OCI-LY1 (cell line): ENCODE data around the gene MCUR1.
"Not testable (repeated sequence)": the region's sequence is repeated elsewhere in the genome, so short reads cannot be mapped to it uniquely, and the experiment has no call there.

Experiments used
- H2AFZ ChIP-seq: fragments of 200-600 bp; sonication (generic), shearing (Covaris generic); 2 replicates; pipeline ENCODE4 v1.6.0; 2014; ENCODE audit warnings: antibody characterized with exemption, mild to moderate bottlenecking, low read length
- H3F3A ChIP-seq: fragments of 200-600 bp; sonication (generic), shearing (Covaris generic); 2 replicates; pipeline ENCODE4 v1.6.0; 2014; ENCODE audit warnings: mild to moderate bottlenecking, antibody characterized with exemption, low read length, moderate library complexity; ENCODE audit not compliant: insufficient read depth
- H3K27ac ChIP-seq: fragments of 200-600 bp; sonication (generic); 2 replicates; pipeline ENCODE4 v1.5.1; 2014; ENCODE audit warnings: low read length, mixed run types, mild to moderate bottlenecking, low read depth; ENCODE audit not compliant: poor library complexity, severe bottlenecking
- H3K27me3 ChIP-seq: fragments of 200-600 bp; sonication (generic); 2 replicates; pipeline ENCODE4 v1.6.0; 2014; ENCODE audit warnings: antibody characterized with exemption, mild to moderate bottlenecking, low read length, moderate library complexity; ENCODE audit not compliant: insufficient read depth
- H3K36me3 ChIP-seq: fragments of 200-600 bp; sonication (generic); 2 replicates; pipeline ENCODE4 v1.6.1; 2014; ENCODE audit warnings: mild to moderate bottlenecking, antibody characterized with exemption, low read length, moderate library complexity, mixed read lengths; ENCODE audit not compliant: insufficient read depth
- H3K4me1 ChIP-seq: fragments of 200-600 bp; sonication (generic); 2 replicates; pipeline ENCODE4 v1.5.1; 2014; ENCODE audit warnings: mild to moderate bottlenecking, low read length, moderate library complexity; ENCODE audit not compliant: insufficient read depth, severe bottlenecking
- H3K4me2 ChIP-seq: fragments of 200-600 bp; sonication (generic), shearing (Covaris generic); 2 replicates; pipeline ENCODE4 v1.6.1; 2014; ENCODE audit warnings: low read length
- H3K4me3 ChIP-seq: fragments of 200-600 bp; sonication (generic); 2 replicates; pipeline ENCODE4 v1.5.1; 2014; ENCODE audit warnings: low read length, low read depth, mild to moderate bottlenecking, mixed read lengths; ENCODE audit not compliant: poor library complexity, severe bottlenecking
- H3K79me2 ChIP-seq: fragments of 200-600 bp; shearing (Covaris generic); 2 replicates; pipeline ENCODE4 v1.6.1; 2016; ENCODE audit warnings: mixed run types, low read length, mixed read lengths; ENCODE audit not compliant: insufficient read depth
- H3K9ac ChIP-seq: fragments of 200-600 bp; sonication (generic), shearing (Covaris generic); 2 replicates; pipeline ENCODE4 v1.6.1; 2014; ENCODE audit warnings: mild to moderate bottlenecking, low read length, mixed read lengths
- H3K9me2 ChIP-seq: fragments of 200-600 bp; sonication (generic), shearing (Covaris generic); 2 replicates; pipeline ENCODE4 v1.6.1; 2014; ENCODE audit warnings: low read depth, mild to moderate bottlenecking, low read length, mixed read lengths
- H3K9me3 ChIP-seq: fragments of 200-600 bp; shearing (Covaris generic); 2 replicates; pipeline ENCODE4 v1.6.1; 2014; ENCODE audit warnings: low read length, mixed read lengths
- H4K20me1 ChIP-seq: fragments of 200-600 bp; sonication (generic), shearing (Covaris generic); 2 replicates; pipeline ENCODE4 v1.6.0; 2016; ENCODE audit warnings: mild to moderate bottlenecking, low read length; ENCODE audit not compliant: insufficient read depth
- CTCF ChIP-seq: fragments of 200-600 bp; sonication (generic), shearing (Covaris generic); IDR thresholded peaks from 2 replicates; pipeline ENCODE4 v1.5.1; 2017; ENCODE audit warnings: mild to moderate bottlenecking, antibody characterized with exemption, low read length, moderate library complexity, mixed read lengths
- EZH2 ChIP-seq: fragments of 200-600 bp; sonication (generic), shearing (Covaris generic); IDR thresholded peaks from 2 replicates; pipeline ENCODE4 v1.8.0; 2017; ENCODE audit warnings: borderline replicate concordance, mixed run types, mild to moderate bottlenecking, antibody characterized with exemption, low read length, moderate library complexity, mixed read lengths

MCUR1 gene

GRCh38 chr6:13838616-13839015, 24.3 kb upstream of the MCUR1 start:
- Histone ChIP-seq H3K36me3 (no peaks in the 10 kb centered on the region), H3K4me3 (no peak overlapping the region), H3K9me2 (no peaks in the 10 kb centered on the region), H3K9ac (no peak overlapping the region), H3F3A (no peaks in the 10 kb centered on the region), H3K4me2 (no peak overlapping the region), H3K79me2 (no peaks in the 10 kb centered on the region), H3K9me3 (no peaks in the 10 kb centered on the region), H4K20me1 (no peaks in the 10 kb centered on the region), H3K27ac (no peak overlapping the region), H3K4me1 (no peaks in the 10 kb centered on the region), H2AFZ (no peak overlapping the region), H3K27me3 (peaks cover 3% of the 10 kb centered on the region; the same call in 1 of the 2 replicates)
- TF ChIP-seq EZH2 (no peak), CTCF (no peak)

- H3K9ac ChIP-seq, result no peak overlapping the region
- no peaks in the 10 kb centered on the region for H4K20me1 ChIP-seq
- TF ChIP-seq EZH2, result no peak
- no peak for TF ChIP-seq CTCF
- H2AFZ ChIP-seq, result no peak overlapping the region
- H3F3A ChIP-seq, result no peaks in the 10 kb centered on the region
- H3K9me2 ChIP-seq, result no peaks in the 10 kb centered on the region
- H3K4me2 ChIP-seq, result no peak overlapping the region
- H3K9me3 ChIP-seq, result no peaks in the 10 kb centered on the region
- no peaks in the 10 kb centered on the region for H3K4me1 ChIP-seq
- no peaks in the 10 kb centered on the region for H3K79me2 ChIP-seq
- no peak overlapping the region for H3K4me3 ChIP-seq
- no peaks in the 10 kb centered on the region for H3K36me3 ChIP-seq
- H3K27me3 ChIP-seq, result peaks cover 3% of the 10 kb centered on the region; the same call in 1 of the 2 replicates
- H3K27ac ChIP-seq, result no peak overlapping the region
These were observed 21.8 kb upstream of the MCUR1 start for GRCh38 chr6:13836170-13836569.

GRCh38 chr6:13834790-13835189, 20.4 kb upstream of the MCUR1 start:
- no peak overlapping the region for H3K27ac ChIP-seq
- no peak overlapping the region for H3K9ac ChIP-seq
- H3K9me2 ChIP-seq, result no peaks in the 10 kb centered on the region
- H3K9me3 ChIP-seq, result no peaks in the 10 kb centered on the region
- no peaks in the 10 kb centered on the region for H3F3A ChIP-seq
- no peak overlapping the region for H3K4me2 ChIP-seq
- TF ChIP-seq CTCF, result no peak
- TF ChIP-seq EZH2, result no peak
- no peaks in the 10 kb centered on the region for H4K20me1 ChIP-seq
- peaks cover 3% of the 10 kb centered on the region; the same call in 1 of the 2 replicates for H3K27me3 ChIP-seq
- no peaks in the 10 kb centered on the region for H3K36me3 ChIP-seq
- H3K4me1 ChIP-seq, result no peaks in the 10 kb centered on the region
- H2AFZ ChIP-seq, result no peak overlapping the region
- no peaks in the 10 kb centered on the region for H3K79me2 ChIP-seq
- no peak overlapping the region for H3K4me3 ChIP-seq

GRCh38 chr6:13834018-13834417, 19.7 kb upstream of the MCUR1 start:
- not testable (repeated sequence) for H3K9me3 ChIP-seq, H3K27me3 ChIP-seq, H3K4me2 ChIP-seq, H4K20me1 ChIP-seq, H3F3A ChIP-seq, H2AFZ ChIP-seq, H3K9me2 ChIP-seq, H3K27ac ChIP-seq, H3K9ac ChIP-seq, H3K4me3 ChIP-seq, H3K36me3 ChIP-seq, H3K4me1 ChIP-seq, H3K79me2 ChIP-seq
